GM18511 (cell line): ENCODE data around the gene LMTK2.
"Not testable (repeated sequence)": the region's sequence is repeated elsewhere in the genome, so short reads cannot be mapped to it uniquely, and the experiment has no call there.

Source experiments
- ATAC-seq: cut with Tn5 transposase; IDR thresholded peaks from one replicate; pipeline ENCODE4 v1.9.1; 2021; ENCODE audit warnings: mild to moderate bottlenecking, moderate library complexity; ENCODE audit not compliant: unreplicated experiment

LMTK2 gene

DNA sequence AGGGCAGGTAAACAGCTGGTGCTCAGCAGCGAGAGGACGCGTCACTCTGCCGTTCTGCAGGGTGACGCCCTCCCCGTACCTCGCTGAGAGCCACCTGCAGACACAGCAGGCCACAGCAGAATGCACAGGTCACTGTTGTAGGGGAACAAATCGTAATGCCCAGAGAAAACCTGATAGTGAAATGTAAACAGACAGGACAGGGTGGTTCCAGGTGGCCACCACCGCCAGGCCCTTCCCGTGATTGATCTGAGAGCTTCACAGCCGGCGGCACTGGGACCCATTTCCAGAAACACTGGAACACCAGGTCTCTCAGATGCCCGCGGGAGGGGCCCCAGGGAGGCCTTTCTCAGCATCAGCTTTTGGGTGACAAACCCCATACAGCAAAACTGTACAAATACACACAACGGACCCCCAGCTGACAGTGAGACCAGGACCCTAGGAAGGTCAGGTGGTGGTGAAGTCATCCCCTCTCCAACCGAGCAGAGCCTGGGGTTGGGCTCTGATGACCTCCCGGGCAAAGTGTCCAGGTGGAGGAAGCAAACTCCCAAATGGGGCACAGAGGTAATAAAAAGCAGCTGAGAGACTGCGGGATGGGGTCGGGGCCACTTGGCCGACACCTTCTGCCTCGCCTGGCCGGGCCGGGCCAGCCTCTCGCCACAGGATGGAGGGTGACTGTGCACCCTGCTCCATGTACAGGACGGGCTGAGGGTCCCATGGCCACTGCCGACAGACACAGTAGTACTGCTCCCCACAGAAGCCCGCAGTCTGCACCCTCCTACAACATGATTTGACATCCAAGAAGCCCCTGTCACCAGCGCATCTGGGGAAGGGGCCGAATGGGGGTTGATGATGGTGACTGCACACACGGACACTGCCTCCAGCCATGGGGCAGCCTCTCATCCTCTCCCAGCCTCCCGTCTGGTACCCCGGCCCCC, 109.2 kb downstream of the LMTK2 start:
- no peak for ATAC-seq

GRCh38 chr7:98216941-98217622, 110.4 kb downstream of the LMTK2 start:
- no peak for ATAC-seq

GRCh38 chr7:98217623-98218582, 111.2 kb downstream of the LMTK2 start:
- ATAC-seq: no peak

- not testable (repeated sequence) for ATAC-seq
Measured at GRCh38 chr7:98219382-98219781, 112.7 kb downstream of the LMTK2 start.

DNA sequence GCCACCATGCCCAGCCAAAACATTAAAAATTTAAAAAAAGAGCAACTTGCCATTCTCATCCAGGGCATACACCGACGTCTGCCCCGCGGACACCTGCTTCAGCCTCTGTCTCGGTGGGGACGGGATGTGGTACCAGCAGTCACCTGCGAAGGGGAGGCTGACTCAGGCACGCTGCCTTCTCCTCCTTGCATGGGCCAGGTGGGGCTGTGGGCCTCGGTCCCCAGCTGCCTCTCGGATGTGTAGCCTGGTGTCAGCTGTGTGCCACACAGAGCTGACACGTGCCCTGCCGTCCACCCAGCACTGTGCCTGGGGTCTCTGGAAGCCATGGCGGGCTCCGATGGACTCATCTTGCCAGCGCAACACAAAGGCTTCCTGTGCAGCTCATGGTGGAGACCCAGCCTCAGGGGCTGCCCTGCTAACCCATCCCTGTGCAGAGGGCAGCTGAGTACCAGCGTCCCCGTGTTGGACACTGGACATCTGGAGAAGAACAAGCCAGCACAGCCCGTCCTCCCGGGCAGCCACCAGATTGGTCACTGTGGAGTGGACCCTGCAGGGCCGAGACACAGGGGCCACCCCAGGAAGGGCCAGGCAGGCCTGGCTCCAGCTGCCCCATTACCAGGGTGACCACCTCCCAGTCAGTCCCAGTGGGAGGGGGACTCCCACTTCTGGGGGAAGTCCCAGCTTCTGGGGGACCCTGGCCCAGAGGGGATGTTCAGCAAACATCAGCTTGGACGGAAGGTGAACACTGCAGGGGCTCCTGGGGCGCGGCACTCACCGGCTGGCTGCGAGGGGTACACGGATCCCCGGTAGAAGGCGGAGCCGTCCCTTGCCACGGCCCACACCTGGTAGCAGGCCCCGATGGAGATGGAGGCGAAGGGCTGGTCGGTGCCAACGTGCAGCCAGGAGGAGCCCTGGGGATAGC, 115.2 kb downstream of the LMTK2 start:
- no peak for ATAC-seq

- ATAC-seq: no peak
Measured at GRCh38 chr7:98222533-98223195, 116.0 kb downstream of the LMTK2 start.

GRCh38 chr7:98223351-98223897, 116.8 kb downstream of the LMTK2 start:
- ATAC-seq: no peak

DNA sequence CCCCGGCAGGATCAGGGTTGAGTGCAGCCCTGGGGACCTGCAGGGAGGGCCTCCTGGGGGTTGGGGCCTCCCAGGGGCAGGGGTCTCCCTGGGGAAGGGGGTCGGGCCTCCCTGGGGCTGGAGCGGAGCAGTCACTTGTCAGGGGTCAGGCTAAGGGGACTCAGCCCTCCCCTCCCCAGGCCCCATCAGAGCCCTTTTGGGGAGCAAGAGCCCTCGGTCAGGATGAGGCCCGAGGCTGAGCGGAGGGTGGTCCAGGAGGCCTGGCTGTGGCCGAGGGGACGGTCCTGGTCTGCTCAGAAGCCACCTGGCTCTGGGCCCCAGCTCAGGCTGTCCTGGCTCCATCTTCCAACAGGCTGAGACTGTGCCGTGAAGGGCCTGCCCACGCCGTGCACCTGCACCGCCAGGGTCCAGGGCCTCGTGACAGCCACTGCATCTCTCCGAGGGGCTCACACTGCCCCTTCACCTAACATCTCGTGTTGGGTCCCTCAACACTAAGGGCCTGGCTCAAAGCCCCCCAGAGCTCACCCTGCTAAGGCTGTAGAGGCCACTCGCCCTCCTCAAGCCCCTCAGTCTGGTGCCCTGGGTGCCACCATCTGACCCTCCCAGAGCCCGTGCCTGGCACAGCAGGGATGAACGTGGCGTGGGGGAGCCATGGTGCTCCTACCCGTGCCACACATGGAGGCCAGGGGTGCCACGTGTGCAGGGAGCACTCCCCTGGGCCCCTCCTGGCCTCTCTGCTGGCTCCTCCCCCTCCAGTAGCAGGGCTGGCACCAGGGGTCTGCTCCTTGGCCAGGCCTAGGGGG, 117.4 kb downstream of the LMTK2 start:
- no peak for ATAC-seq

GRCh38 chr7:98224701-98225181, 118.1 kb downstream of the LMTK2 start:
- no peak for ATAC-seq

GRCh38 chr7:98225913-98226614, 119.4 kb downstream of the LMTK2 start:
- ATAC-seq: no peak

DNA sequence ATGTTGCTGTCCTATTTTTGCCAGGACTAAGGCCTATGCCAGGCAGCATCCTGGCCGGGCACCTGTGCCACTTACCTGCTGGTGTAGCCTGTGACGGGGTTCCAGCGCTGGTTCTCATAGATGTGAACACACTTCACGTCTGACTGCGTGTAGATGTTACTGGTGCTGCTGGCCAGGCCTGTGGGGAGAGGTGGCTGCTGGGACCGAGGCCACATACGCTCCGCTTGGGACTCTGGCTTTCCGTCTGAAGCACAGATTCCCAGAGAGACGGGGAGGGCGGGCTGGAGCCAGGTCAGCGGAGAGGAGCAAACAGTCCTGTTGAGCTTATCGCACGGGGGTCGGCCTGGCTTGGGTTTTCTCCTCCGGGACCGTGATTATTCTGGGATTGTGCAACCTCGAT, 121.3 kb downstream of the LMTK2 start:
- ATAC-seq: no peak

DNA sequence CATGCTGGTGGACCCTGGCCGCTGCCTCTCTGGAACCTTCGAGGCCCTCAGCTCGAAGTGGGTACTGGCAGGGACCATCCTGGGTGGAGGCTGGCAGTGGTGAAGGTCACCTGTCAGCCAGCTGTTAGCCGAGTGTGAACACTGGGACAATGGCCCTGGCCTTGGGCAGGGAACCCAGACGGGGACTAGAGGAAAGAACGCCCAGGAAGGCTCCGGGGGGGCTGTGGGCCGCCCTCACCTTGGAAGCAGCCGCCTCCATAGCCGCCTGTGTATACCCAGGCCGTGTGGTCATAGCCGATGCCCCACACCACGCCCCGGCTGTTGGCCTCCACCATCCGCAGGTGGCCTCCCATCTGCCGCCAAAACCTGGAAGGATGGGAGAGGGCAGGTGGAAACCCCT, 122.1 kb downstream of the LMTK2 start:
- no peak for ATAC-seq

DNA sequence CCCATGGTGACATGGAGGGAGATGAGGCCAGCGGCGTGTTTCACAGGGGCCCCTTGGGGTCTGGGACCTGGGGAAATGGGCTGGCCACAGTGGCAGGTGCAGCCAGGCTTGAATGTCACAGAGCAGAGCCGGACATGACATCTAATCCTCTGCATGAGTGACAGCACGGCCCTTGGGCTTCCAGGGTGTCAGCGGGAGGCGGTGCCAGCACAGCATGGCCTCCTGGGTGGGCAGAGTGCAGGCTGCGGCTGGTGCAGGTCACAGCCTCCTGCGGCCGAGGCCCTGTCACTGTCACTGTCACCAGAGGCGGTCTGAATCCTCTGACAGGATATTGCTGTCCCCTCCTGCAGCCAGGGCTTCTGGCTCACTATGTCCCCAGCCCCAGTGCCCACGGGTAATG, 122.8 kb downstream of the LMTK2 start:
- no peak for ATAC-seq

DNA sequence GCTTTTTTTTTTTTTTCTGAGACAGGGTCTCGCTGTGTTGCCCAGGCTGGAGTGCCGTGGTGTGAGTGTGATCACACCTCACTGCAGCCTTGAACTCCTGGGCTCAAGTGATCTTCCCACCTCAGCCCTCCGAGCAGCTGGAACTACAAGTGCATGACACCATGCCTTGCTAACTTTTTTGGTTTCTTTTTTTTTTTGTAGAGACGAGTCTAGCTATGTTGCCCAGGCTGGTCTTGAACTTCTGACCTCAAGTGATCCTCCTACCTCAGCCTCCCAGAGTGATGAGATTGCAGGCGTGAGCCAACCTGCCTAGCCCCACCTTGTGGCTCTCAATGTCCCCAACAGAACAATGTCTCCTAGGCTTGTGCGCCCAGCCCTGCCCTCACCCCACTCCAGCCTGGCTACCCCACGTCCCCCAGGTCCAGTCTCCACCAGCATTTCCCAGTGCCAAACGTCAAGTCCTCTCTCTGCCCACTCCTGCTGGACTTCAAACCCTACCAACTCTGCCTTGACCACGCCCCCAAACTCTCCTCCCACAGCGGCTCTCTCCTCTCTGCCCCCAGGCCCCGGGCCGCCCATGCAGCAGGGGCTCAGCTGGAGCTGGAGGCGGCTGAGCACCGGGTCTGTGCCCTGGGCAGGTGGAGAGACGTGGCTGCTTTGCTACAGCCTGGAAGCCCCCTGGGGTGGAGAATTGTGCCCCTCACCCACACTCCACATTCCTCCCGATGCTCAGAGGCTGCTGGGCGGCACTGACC, 123.5 kb downstream of the LMTK2 start:
- ATAC-seq: no peak

GRCh38 chr7:98230746-98231471, 124.2 kb downstream of the LMTK2 start:
- ATAC-seq: no peak
